ENCODE results near the gene SNRPA. TPM values are rescaled to one million over a fixed set of nuclear protein-coding genes. Genes with fewer than 3 reads are reported as not detected.

The SNRPA gene
- total RNA-seq, 1 donor from 2014 or later = 19.5 TPM

DNA sequence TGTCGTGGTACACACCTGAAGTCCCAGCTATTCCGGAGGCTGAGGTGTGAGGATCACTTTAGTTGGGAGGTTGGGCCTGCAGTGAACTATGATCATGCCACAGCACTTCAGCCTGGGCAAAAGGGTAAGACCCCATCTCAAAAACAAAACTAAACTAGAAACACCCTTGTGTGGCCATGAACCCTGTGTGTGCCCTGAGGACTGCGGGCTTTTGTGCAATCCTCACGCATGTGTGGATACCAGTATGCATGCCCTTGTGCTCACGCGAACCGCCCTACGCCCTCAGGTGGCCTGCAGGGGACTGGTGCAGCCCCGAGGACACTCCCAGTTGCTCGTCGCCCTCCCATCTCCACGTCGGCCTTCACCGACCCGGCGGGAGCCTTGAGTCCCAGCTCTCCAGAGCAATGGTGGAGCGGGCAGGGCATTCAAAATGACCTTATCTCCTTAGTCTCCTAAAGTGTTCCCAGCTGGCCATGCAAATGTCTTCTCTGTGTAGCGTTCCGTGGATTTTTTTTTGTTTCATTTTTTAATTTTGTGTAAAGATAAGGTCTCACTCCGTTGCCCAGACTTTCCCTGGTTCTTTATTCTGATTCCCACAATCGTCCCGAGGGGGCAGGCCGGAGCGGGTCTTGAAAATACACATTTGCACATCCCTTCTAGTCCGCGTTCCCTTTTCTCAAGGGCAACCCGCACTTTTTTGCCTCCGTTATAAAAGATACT, 47.1 kb downstream of the SNRPA start:
- H3K4me3 ChIP-seq (ENCODE audit: low read depth, low read length) = peak overlapping the region; percentile 70
- no peaks in the 10 kb centered on the region for H3K27me3 ChIP-seq (ENCODE audit: control insufficient read depth, insufficient read depth, low read length)
- FAIRE-seq = no peak
- TF ChIP-seq, protein P1, sequence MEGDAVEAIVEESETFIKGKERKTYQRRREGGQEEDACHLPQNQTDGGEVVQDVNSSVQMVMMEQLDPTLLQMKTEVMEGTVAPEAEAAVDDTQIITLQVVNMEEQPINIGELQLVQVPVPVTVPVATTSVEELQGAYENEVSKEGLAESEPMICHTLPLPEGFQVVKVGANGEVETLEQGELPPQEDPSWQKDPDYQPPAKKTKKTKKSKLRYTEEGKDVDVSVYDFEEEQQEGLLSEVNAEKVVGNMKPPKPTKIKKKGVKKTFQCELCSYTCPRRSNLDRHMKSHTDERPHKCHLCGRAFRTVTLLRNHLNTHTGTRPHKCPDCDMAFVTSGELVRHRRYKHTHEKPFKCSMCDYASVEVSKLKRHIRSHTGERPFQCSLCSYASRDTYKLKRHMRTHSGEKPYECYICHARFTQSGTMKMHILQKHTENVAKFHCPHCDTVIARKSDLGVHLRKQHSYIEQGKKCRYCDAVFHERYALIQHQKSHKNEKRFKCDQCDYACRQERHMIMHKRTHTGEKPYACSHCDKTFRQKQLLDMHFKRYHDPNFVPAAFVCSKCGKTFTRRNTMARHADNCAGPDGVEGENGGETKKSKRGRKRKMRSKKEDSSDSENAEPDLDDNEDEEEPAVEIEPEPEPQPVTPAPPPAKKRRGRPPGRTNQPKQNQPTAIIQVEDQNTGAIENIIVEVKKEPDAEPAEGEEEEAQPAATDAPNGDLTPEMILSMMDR (IDR thresholded peaks at IDR 0.05; ENCODE audit: insufficient read depth, low read length, severe bottlenecking) = peak; percentile 19
- H3K36me3 ChIP-seq (ENCODE audit: control insufficient read depth, insufficient read depth, low read length) = peaks cover 7% of the 10 kb centered on the region
- DNase-seq (ENCODE audit: low read depth) = peak; percentile 32

GRCh38 chr19:40798683-40799557, 47.9 kb downstream of the SNRPA start, which contains the start of gene EGLN2:
EGLN2 (plus strand) TSS chr19:40799191; CDS start chr19:40800573, 1,382 bp downstream.
- TF ChIP-seq, protein P1 (IDR thresholded peaks at IDR 0.05; ENCODE audit: insufficient read depth, low read length, severe bottlenecking) = no peak
- H3K27me3 ChIP-seq (ENCODE audit: control insufficient read depth, insufficient read depth, low read length) = no peaks in the 10 kb centered on the region
- FAIRE-seq (no peak), DNase-seq (ENCODE audit: low read depth) (peak; percentile 95)
- peak within 1 kb of the TSS; percentile 70 for H3K4me3 ChIP-seq (ENCODE audit: low read depth, low read length)
- H3K36me3 ChIP-seq (ENCODE audit: control insufficient read depth, insufficient read depth, low read length) = peaks cover 7% of the 10 kb centered on the region

GRCh38 chr19:40799558-40800338, 48.7 kb downstream of the SNRPA start:
- H3K27me3 ChIP-seq (ENCODE audit: control insufficient read depth, insufficient read depth, low read length) = no peaks in the 10 kb centered on the region
- peaks cover 7% of the 10 kb centered on the region for H3K36me3 ChIP-seq (ENCODE audit: control insufficient read depth, insufficient read depth, low read length)
- no peak for FAIRE-seq
- TF ChIP-seq, protein P1 (IDR thresholded peaks at IDR 0.05; ENCODE audit: insufficient read depth, low read length, severe bottlenecking) = no peak
- no peak for DNase-seq (ENCODE audit: low read depth)
- H3K4me3 ChIP-seq (ENCODE audit: low read depth, low read length) = peak overlapping the region; percentile 70

- Histone ChIP-seq H3K4me3 (ENCODE audit: low read depth, low read length) (peak overlapping the region; percentile 70), H3K36me3 (ENCODE audit: control insufficient read depth, insufficient read depth, low read length) (peaks cover 9% of the 10 kb centered on the region), H3K27me3 (ENCODE audit: control insufficient read depth, insufficient read depth, low read length) (no peaks in the 10 kb centered on the region)
- no peak for DNase-seq (ENCODE audit: low read depth)
- TF ChIP-seq, protein P1 (IDR thresholded peaks at IDR 0.05; ENCODE audit: insufficient read depth, low read length, severe bottlenecking) = no peak
- FAIRE-seq = no peak
These were observed 49.5 kb downstream of the SNRPA start for GRCh38 chr19:40800339-40800996.

GRCh38 chr19:40800997-40801377, 50.0 kb downstream of the SNRPA start:
- FAIRE-seq (no peak), DNase-seq (ENCODE audit: low read depth) (no peak)
- Histone ChIP-seq H3K4me3 (ENCODE audit: low read depth, low read length) (no peak overlapping the region), H3K27me3 (ENCODE audit: control insufficient read depth, insufficient read depth, low read length) (no peaks in the 10 kb centered on the region), H3K36me3 (ENCODE audit: control insufficient read depth, insufficient read depth, low read length) (peaks cover 9% of the 10 kb centered on the region)
- TF ChIP-seq, protein P1 (IDR thresholded peaks at IDR 0.05; ENCODE audit: insufficient read depth, low read length, severe bottlenecking) = no peak
